Occipital lobe (tissue), 2 donors: ENCODE data around the gene FCGR1A. TPM values are rescaled to one million over a fixed set of nuclear protein-coding genes. Genes with fewer than 3 reads are reported as not detected.
"Not testable (repeated sequence)": the region's sequence is repeated elsewhere in the genome, so short reads cannot be mapped to it uniquely, and the experiment has no call there.

ENCODE experiments used
- DNase-seq: peaks from one replicate; lab custom pipeline; 2025; lab: John Stamatoyannopoulos, UW
- total RNA-seq: library from RNA; depleted of rRNA; stranded (reverse); fragments of >200 nt; gene quantifications from one replicate; pipeline ENCODE4 v1.2.3, GENCODE V29; 2014

Gene FCGR1A
- total RNA-seq, 1 donor from 2014 or later: 9.8 TPM

GRCh38 chr1:149832316-149833126 is 50.0 kb downstream of the FCGR1A start:
- not testable (repeated sequence) for DNase-seq

- not testable (repeated sequence) for DNase-seq
Measured at GRCh38 chr1:149833144-149833543, 50.6 kb downstream of the FCGR1A start.

- DNase-seq: not testable (repeated sequence)
Measured at GRCh38 chr1:149841149-149841548, 58.7 kb downstream of the FCGR1A start.

Other genes with a start within 250 kb of the FCGR1A start
- gene PPIAL4C, start 198.8 kb upstream of the FCGR1A start, total RNA-seq: 2.2 TPM
- 12.0 TPM for gene BOLA1, start 116.9 kb downstream of the FCGR1A start, total RNA-seq
- 71.4 TPM for gene SV2A, start 135.2 kb downstream of the FCGR1A start, total RNA-seq
- gene SF3B4, start 145.1 kb downstream of the FCGR1A start, total RNA-seq: 8.4 TPM
- 1.7 TPM for gene MTMR11, start 154.2 kb downstream of the FCGR1A start, total RNA-seq
- 7.3 TPM for gene OTUD7B, start 228.0 kb downstream of the FCGR1A start, total RNA-seq